Measurements from ENCODE around the gene PTPN7.

DNA sequence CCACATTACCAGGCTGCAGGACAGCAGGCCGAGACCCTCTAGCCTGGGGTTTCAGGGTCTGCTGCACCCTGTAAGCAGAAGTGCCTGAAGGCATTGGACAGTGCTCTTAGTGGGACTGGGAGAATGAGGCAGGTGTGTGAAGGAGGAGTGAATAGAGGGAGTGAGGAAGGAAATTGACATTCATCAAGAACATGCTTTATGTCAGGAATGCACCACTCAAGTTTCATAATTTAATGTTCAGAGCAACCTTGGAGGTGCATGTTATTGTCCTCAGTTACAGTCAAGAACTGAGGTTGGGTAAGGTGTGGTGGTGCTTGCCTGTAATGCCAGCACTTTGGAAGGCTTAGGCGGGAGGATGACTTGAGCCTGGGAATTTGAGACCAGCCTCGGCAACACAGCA lies 49.4 kb downstream of the PTPN7 start:
- TF ChIP-seq CTCF (conservative IDR thresholded peaks at IDR 0.05; ENCODE audit: low read length): no peak
- TF ChIP-seq EZH2phosphoT487 (IDR thresholded peaks at IDR 0.05; ENCODE audit: borderline replicate concordance, low read depth, low read length): no peak

Measured in OCI-LY7 (cell line).